Fibroblast of lung (primary cell): Measurements from ENCODE around the gene CACNB2. TPM values are rescaled to one million over a fixed set of nuclear protein-coding genes. Genes with fewer than 3 reads are reported as not detected.
"Not testable (repeated sequence)": the region's sequence is repeated elsewhere in the genome, so short reads cannot be mapped to it uniquely, and the experiment has no call there.

Experiments
- DNase-seq, 2 donors: peaks; one replicate each; pipeline versions ENCODE4 v3.0.0 to v3.0.0-alpha.2; 2010; ENCODE audit warnings: low read depth in 2 of 2
- H2AFZ ChIP-seq: 2 replicates; pipeline ENCODE4 v1.5.1; 2012; ENCODE audit warnings: low read length, control low read depth, inconsistent platforms
- H3K27ac ChIP-seq: 2 replicates; pipeline ENCODE4 v1.5.1; 2011; ENCODE audit warnings: low read length, control low read depth; ENCODE audit not compliant: insufficient read depth
- H3K27me3 ChIP-seq: 2 replicates; pipeline ENCODE4 v1.5.1; 2011; ENCODE audit warnings: mild to moderate bottlenecking, low read length; ENCODE audit not compliant: control insufficient read depth, insufficient read depth
- H3K36me3 ChIP-seq: 2 replicates; pipeline ENCODE4 v1.5.1; 2011; ENCODE audit warnings: low read length; ENCODE audit not compliant: control insufficient read depth, insufficient read depth
- H3K4me1 ChIP-seq: 2 replicates; pipeline ENCODE4 v1.5.1; 2011; ENCODE audit warnings: low read length; ENCODE audit not compliant: control insufficient read depth, insufficient read depth; ENCODE audit errors: extremely low read depth
- H3K4me2 ChIP-seq: 2 replicates; pipeline ENCODE4 v1.5.1; 2011; ENCODE audit warnings: low read length, control low read depth; ENCODE audit not compliant: insufficient read depth; ENCODE audit errors: extremely low read depth
- H3K4me3 ChIP-seq, 4 experiments: fragments of 200-600 bp in 1 of 4; sonication (generic) in 1 of 4; replicated peaks in 1 of 4; 2 replicates each; pipeline ENCODE4 v1.5.1; 2011 to 2016; ENCODE audit warnings: low read length in 4 of 4, low read depth in 3 of 4, mild to moderate bottlenecking in 3 of 4, control low read depth in 2 of 4, inconsistent platforms in 1 of 4, mixed read lengths in 1 of 4; ENCODE audit not compliant: insufficient read depth in 1 of 4; ENCODE audit errors: control extremely low read depth in 1 of 4
- H3K79me2 ChIP-seq: 2 replicates; pipeline ENCODE4 v1.5.1; 2012; ENCODE audit warnings: mild to moderate bottlenecking, low read length, inconsistent platforms; ENCODE audit not compliant: control insufficient read depth, insufficient read depth
- H3K9ac ChIP-seq: 2 replicates; pipeline ENCODE4 v1.5.1; 2011; ENCODE audit warnings: mild to moderate bottlenecking, low read length, control low read depth; ENCODE audit not compliant: insufficient read depth
- H3K9me3 ChIP-seq: 2 replicates; pipeline ENCODE4 v1.5.1; 2012; ENCODE audit warnings: low read depth, low read length; ENCODE audit not compliant: control insufficient read depth, insufficient read depth
- H4K20me1 ChIP-seq: 2 replicates; pipeline ENCODE4 v1.5.1; 2011; ENCODE audit warnings: low read length; ENCODE audit not compliant: control insufficient read depth, insufficient read depth; ENCODE audit errors: extremely low read depth
- EZH2 ChIP-seq: IDR thresholded peaks from 2 replicates; pipeline ENCODE4 v1.5.1; 2012; ENCODE audit warnings: low read length, control low read depth, mild to moderate bottlenecking; ENCODE audit errors: missing control alignments
- polyA plus RNA-seq, 2 donors: library from polyadenylated mRNA; depleted of rRNA in 1 of 2; stranded (reverse) in 1 of 2; unstranded in 1 of 2; fragments of >200 nt; gene quantifications; 2 replicates each; pipeline ENCODE4 v1.2.1, GENCODE V29; 2011 to 2012; ENCODE audit warnings: missing spikeins in 1 of 2
- total RNA-seq: library from RNA; depleted of rRNA; stranded (reverse); fragments of >200 nt; gene quantifications from 2 replicates; pipeline ENCODE4 v1.2.1, GENCODE V29; 2014
- TF ChIP-seq, protein P1 (sequence below), 2 donors: IDR thresholded peaks in 1 of 2; conservative IDR thresholded peaks in 1 of 2; 1 replicate in 1 of 2; 2 replicates in 1 of 2; pipeline ENCODE4 v1.5.1; 2011 to 2012; ENCODE audit warnings: low read length in 2 of 2, control low read depth in 1 of 2, inconsistent platforms in 1 of 2, low read depth in 1 of 2, mild to moderate bottlenecking in 1 of 2

Gene CACNB2
- total and polyA plus RNA-seq, 2 donors (not counting 1 experiment from before 2014, with no cell fraction given), result 0.66 to 0.70 TPM

DNA sequence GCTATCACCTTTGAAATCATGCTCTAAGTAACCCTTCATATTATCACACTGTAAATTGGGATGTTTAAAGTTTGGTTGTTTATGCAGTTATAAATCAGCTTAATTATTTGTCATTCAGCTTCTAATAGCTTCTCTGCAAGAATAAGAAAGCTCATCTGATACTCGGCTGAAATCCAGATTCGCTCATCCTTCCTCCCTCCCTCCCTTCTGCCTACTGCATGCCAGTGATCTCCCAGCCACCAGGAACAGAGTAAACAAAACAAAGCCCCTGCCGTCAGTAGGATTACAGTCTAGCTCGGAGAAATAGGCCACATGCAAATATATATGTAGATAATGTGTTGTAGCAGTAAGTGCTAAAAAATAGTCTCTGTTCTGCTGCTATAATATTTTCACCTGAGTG, 299.4 kb downstream of the CACNB2 start:
- H3K4me2 ChIP-seq, result no peak overlapping the region
- DNase-seq, result no peak
- H3K9me3 ChIP-seq, result no peaks in the 10 kb centered on the region
- no peak overlapping the region for H3K9ac ChIP-seq
- H3K4me3 ChIP-seq, result no peak overlapping the region
- H2AFZ ChIP-seq, result no peak overlapping the region
- H3K79me2 ChIP-seq, result no peaks in the 10 kb centered on the region
- TF ChIP-seq, protein P1, sequence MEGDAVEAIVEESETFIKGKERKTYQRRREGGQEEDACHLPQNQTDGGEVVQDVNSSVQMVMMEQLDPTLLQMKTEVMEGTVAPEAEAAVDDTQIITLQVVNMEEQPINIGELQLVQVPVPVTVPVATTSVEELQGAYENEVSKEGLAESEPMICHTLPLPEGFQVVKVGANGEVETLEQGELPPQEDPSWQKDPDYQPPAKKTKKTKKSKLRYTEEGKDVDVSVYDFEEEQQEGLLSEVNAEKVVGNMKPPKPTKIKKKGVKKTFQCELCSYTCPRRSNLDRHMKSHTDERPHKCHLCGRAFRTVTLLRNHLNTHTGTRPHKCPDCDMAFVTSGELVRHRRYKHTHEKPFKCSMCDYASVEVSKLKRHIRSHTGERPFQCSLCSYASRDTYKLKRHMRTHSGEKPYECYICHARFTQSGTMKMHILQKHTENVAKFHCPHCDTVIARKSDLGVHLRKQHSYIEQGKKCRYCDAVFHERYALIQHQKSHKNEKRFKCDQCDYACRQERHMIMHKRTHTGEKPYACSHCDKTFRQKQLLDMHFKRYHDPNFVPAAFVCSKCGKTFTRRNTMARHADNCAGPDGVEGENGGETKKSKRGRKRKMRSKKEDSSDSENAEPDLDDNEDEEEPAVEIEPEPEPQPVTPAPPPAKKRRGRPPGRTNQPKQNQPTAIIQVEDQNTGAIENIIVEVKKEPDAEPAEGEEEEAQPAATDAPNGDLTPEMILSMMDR (conservative IDR thresholded peaks at IDR 0.05 in 1 of 2, IDR thresholded peaks at IDR 0.05 in 1 of 2; ENCODE audit: low read depth in 1 of 2, low read length in 2 of 2), result no peak
- no peak for TF ChIP-seq EZH2
- no peaks in the 10 kb centered on the region for H4K20me1 ChIP-seq
- H3K4me1 ChIP-seq, result no peaks in the 10 kb centered on the region
- H3K27ac ChIP-seq, result no peak overlapping the region
- H3K36me3 ChIP-seq, result no peaks in the 10 kb centered on the region
- no peaks in the 10 kb centered on the region for H3K27me3 ChIP-seq

DNA sequence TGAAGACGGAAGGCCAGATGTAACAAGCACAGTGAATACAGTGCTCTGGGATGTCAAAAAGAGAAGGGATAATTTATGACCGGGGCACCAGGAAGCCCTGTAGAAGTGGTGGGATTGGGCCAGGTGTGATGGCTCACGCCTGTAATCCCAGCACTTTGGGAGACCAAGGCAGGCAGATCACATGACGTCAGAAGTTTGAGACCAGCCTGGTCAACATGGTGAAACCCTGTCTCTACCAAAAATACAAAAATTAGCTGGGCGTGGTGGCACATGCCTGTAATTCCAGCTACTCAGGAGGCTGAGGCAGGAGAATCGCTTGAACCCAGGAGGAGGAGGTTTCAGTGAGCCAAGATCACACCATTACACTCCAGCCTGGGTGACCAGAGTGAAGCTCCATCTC, 305.4 kb downstream of the CACNB2 start:
- H3K4me1 ChIP-seq, H3K9ac ChIP-seq, H3K9me3 ChIP-seq, H3K36me3 ChIP-seq, H2AFZ ChIP-seq, H3K79me2 ChIP-seq, H4K20me1 ChIP-seq, DNase-seq, H3K27me3 ChIP-seq, H3K4me2 ChIP-seq, H3K27ac ChIP-seq, H3K4me3 ChIP-seq: not testable (repeated sequence)

DNA sequence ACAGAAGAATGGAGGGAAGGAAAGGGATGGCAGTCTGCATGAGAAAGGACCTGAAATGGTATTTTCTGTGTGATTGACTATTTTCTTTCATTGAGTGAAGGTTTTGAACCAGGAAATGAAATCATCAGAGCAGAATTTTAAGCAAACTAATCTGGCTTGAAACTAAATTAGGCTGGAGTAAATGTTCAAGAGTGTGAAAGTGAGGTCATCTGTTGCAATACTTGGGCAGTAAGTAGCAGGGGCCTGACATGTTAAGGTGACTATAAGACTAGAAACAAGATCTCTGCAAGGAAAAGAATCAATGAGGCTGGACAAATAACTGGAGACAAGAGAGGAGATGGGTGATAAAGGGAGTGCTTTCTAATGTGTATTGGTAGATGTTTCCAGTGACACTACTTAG, 306.0 kb downstream of the CACNB2 start:
- Histone ChIP-seq H3K4me1 (no peaks in the 10 kb centered on the region), H3K27ac (no peak overlapping the region), H3K4me2 (no peak overlapping the region), H3K27me3 (no peaks in the 10 kb centered on the region), H3K36me3 (no peaks in the 10 kb centered on the region), H4K20me1 (no peaks in the 10 kb centered on the region), H3K9ac (no peak overlapping the region), H3K9me3 (no peaks in the 10 kb centered on the region), H3K4me3 (no peak overlapping the region), H2AFZ (no peak overlapping the region), H3K79me2 (no peaks in the 10 kb centered on the region)
- no peak for DNase-seq
- TF ChIP-seq, protein P1 (conservative IDR thresholded peaks at IDR 0.05 in 1 of 2, IDR thresholded peaks at IDR 0.05 in 1 of 2; ENCODE audit: low read depth in 1 of 2, low read length in 2 of 2), result no peak
- TF ChIP-seq EZH2, result no peak

DNA sequence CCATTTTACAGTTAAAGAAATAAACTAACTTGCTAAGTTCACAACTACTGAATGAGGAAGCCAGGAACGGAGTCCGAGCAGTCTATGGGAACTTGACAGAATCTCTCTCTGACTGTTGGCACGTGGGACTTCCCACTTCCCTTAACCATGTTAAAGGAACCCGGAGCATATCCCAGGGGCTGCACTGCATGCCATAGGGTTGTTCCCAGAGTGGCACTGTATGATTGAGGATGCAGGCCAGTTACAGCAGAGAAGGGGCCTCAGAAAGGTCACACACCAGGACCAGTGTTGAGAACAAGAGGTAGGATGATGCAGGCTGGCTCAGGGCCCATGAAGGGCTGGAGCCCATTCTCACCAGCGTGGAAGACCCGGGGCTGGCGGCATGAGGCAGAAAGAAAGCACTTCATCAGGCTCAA, 309.4 kb downstream of the CACNB2 start:
- H3K4me1 ChIP-seq, result no peaks in the 10 kb centered on the region
- no peak overlapping the region for H3K27ac ChIP-seq
- H3K9ac ChIP-seq, result no peak overlapping the region
- H3K4me3 ChIP-seq, result no peak overlapping the region
- H3K79me2 ChIP-seq, result no peaks in the 10 kb centered on the region
- no peaks in the 10 kb centered on the region for H3K27me3 ChIP-seq
- DNase-seq, result no peak
- H3K4me2 ChIP-seq, result no peak overlapping the region
- no peak overlapping the region for H2AFZ ChIP-seq
- TF ChIP-seq, protein P1 (conservative IDR thresholded peaks at IDR 0.05 in 1 of 2, IDR thresholded peaks at IDR 0.05 in 1 of 2; ENCODE audit: low read depth in 1 of 2, low read length in 2 of 2), result no peak
- TF ChIP-seq EZH2, result no peak
- no peaks in the 10 kb centered on the region for H3K9me3 ChIP-seq
- no peaks in the 10 kb centered on the region for H4K20me1 ChIP-seq
- no peaks in the 10 kb centered on the region for H3K36me3 ChIP-seq
